ENCODE results near the gene KANK4.

The KANK4 gene

DNA sequence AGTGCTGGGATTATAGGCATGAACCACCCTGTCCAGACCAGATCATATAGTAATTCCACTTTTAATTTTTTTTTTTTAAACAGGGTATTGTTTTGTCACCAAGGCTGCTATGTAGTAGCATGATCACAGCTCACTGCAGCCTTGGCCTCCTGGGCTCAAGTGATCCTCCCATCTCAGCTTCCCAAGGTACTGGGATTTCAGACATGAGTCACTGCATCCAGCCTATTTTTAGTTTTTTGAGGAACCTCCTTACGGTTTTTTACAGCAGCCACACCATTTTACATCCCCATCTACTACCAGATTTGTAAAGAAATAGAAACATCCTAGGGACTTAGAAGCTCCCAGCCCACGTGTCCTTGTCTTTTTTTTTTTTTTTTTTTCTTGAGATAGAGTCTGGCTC lies 100.6 kb downstream of the KANK4 start:
- no peaks in the 10 kb centered on the region for H3K27me3 Mint-ChIP-seq
- H3K27ac Mint-ChIP-seq: peak overlapping the region; percentile 42
- DNase-seq: no peak
- H3K4me1 Mint-ChIP-seq: no peaks in the 10 kb centered on the region
- H3K36me3 Mint-ChIP-seq: no peaks in the 10 kb centered on the region
- no peak for ATAC-seq (replicated peaks)
- H3K4me3 Mint-ChIP-seq: no peak overlapping the region
- peaks cover 0 to 2% of the 10 kb centered on the region in 2 donors for H3K9me3 Mint-ChIP-seq

- Mint-ChIP-seq H3K27ac (no peak overlapping the region), H3K27me3 (no peaks in the 10 kb centered on the region), H3K9me3 (peaks cover 13 to 16% of the 10 kb centered on the region in 2 donors), H3K4me1 (no peaks in the 10 kb centered on the region), H3K4me3 (no peak overlapping the region), H3K36me3 (peaks cover 1 to 4% of the 10 kb centered on the region in 2 donors)
- ATAC-seq (replicated peaks): no peak
- no peak for DNase-seq
These were observed 105.9 kb downstream of the KANK4 start for GRCh38 chr1:62213075-62213914.

DNA sequence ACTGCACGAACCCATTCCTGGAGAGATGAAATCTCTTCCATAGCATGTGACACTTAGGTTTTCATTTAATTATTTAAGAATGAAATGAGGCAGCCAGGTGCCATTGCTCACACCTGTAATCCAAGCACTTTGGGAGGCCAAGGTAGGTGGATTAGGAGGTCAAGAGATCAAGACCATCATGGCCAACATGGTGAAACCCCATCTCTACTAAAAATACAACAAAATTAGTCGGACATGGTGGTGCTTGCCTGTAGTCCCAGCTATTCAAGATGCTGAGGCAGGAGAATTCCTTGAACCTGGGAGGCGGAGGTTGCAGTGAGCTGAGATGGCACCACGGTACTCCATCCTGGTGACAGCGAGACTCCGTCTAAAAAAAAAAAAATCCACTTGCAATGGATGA lies 106.8 kb downstream of the KANK4 start:
- no peaks in the 10 kb centered on the region for H3K27me3 Mint-ChIP-seq
- ATAC-seq (replicated peaks) (no peak), DNase-seq (no peak)
- H3K27ac Mint-ChIP-seq: no peak overlapping the region
- no peak overlapping the region for H3K4me3 Mint-ChIP-seq
- H3K36me3 Mint-ChIP-seq: peaks cover 1 to 4% of the 10 kb centered on the region in 2 donors
- H3K9me3 Mint-ChIP-seq: peaks cover 13 to 16% of the 10 kb centered on the region in 2 donors
- H3K4me1 Mint-ChIP-seq: no peaks in the 10 kb centered on the region

- DNase-seq (no peak), ATAC-seq (replicated peaks) (no peak)
- Mint-ChIP-seq H3K4me3 (no peak overlapping the region), H3K9me3 (peaks cover 13 to 16% of the 10 kb centered on the region in 2 donors), H3K36me3 (peaks cover 1 to 4% of the 10 kb centered on the region in 2 donors), H3K27ac (no peak overlapping the region), H3K4me1 (no peaks in the 10 kb centered on the region), H3K27me3 (no peaks in the 10 kb centered on the region)
These were observed 108.3 kb downstream of the KANK4 start for GRCh38 chr1:62210960-62211359.

DNA sequence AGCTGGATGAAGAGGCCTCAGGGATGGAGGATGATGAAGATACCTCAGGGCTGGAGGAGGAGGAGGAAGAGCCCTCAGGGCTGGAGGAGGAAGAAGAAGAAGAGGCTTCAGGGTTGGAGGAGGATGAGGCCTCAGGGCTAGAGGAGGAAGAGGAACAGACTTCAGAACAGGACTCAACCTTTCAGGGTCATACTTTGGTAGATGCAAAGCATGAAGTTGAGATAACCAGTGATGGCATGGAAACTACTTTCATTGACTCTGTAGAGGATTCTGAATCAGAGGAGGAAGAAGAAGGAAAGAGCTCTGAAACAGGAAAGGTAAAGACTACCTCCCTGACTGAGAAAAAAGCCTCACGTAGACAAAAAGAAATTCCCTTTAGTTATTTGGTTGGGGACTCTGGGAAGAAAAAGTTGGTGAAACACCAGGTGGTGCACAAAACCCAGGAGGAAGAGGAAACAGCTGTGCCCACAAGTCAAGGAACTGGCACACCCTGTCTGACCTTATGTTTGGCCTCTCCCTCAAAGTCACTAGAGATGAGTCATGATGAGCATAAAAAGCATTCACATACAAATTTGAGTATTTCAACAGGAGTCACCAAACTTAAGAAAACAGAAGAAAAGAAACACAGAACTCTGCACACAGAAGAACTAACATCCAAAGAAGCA lies 109.2 kb downstream of the KANK4 start:
- peaks cover 13 to 16% of the 10 kb centered on the region in 2 donors for H3K9me3 Mint-ChIP-seq
- no peak overlapping the region for H3K4me3 Mint-ChIP-seq
- H3K36me3 Mint-ChIP-seq: peaks cover 1 to 4% of the 10 kb centered on the region in 2 donors
- no peak overlapping the region for H3K27ac Mint-ChIP-seq
- H3K27me3 Mint-ChIP-seq: no peaks in the 10 kb centered on the region
- DNase-seq (no peak), ATAC-seq (replicated peaks) (no peak)
- H3K4me1 Mint-ChIP-seq: no peaks in the 10 kb centered on the region

DNA sequence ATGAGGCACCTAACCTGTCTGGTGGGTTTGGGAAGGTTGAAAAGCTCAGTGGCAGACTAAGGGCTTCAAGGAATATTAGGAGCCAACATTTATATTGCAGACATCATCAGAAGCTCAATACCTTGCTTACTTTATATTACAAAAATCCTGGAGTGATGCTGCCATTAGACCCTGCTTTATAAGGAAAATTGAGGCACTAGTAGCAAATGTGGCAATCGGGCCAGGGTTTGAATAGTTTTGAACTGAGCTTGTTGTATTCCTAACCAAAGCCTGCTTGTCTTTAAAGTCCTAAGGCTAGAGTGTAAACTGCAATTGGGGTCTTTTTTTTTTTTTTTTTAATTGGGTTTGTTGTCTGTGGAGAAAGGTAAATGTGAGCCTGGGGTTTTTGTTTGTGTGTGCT lies 110.3 kb downstream of the KANK4 start:
- no peak for ATAC-seq (replicated peaks)
- Mint-ChIP-seq H3K4me3 (no peak overlapping the region), H3K27me3 (no peaks in the 10 kb centered on the region), H3K36me3 (peaks cover 1 to 4% of the 10 kb centered on the region in 2 donors), H3K4me1 (no peaks in the 10 kb centered on the region), H3K9me3 (peaks cover 12 to 16% of the 10 kb centered on the region in 2 donors), H3K27ac (no peak overlapping the region)
- no peak for DNase-seq

GRCh38 chr1:62208087-62208486 lies 111.1 kb downstream of the KANK4 start:
- ATAC-seq (replicated peaks) (no peak), DNase-seq (no peak)
- H3K36me3 Mint-ChIP-seq: peaks cover 1 to 4% of the 10 kb centered on the region in 2 donors
- H3K4me3 Mint-ChIP-seq: no peak overlapping the region
- H3K27me3 Mint-ChIP-seq: no peaks in the 10 kb centered on the region
- no peaks in the 10 kb centered on the region for H3K4me1 Mint-ChIP-seq
- H3K9me3 Mint-ChIP-seq: peaks cover 12 to 16% of the 10 kb centered on the region in 2 donors
- H3K27ac Mint-ChIP-seq: no peak overlapping the region

DNA sequence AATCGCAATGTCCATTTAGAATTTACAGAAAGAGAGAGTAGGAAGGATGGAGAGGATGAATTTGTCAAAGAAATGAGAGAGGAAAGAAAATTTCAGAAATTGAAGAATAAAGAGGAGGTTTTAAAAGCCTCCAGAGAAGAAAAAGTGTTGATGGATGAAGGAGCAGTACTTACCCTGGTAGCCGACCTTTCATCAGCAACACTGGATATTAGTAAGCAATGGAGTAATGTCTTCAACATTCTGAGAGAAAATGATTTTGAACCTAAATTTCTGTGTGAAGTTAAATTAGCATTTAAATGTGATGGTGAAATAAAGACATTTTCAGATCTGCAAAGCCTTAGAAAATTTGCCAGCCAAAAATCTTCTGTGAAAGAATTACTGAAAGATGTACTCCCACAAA lies 112.0 kb downstream of the KANK4 start:
- no peak overlapping the region for H3K27ac Mint-ChIP-seq

GRCh38 chr1:62198781-62199125 lies 120.5 kb downstream of the KANK4 start:
- no peak overlapping the region for H3K27ac Mint-ChIP-seq
- H3K9me3 Mint-ChIP-seq: peaks cover 4 to 6% of the 10 kb centered on the region in 2 donors
- DNase-seq (no peak), ATAC-seq (replicated peaks) (no peak)
- no peak overlapping the region for H3K4me3 Mint-ChIP-seq
- H3K4me1 Mint-ChIP-seq: peaks cover 3 to 14% of the 10 kb centered on the region in 2 donors
- H3K36me3 Mint-ChIP-seq: peaks cover 0 to 9% of the 10 kb centered on the region in 2 donors
- H3K27me3 Mint-ChIP-seq: peaks cover 23 to 29% of the 10 kb centered on the region in 2 donors

More for the DNA sequence above, 112.0 kb downstream of the KANK4 start:
- Mint-ChIP-seq H3K9me3 (peaks cover 12 to 16% of the 10 kb centered on the region in 2 donors), H3K4me3 (no peak overlapping the region), H3K4me1 (no peaks in the 10 kb centered on the region), H3K27me3 (no peaks in the 10 kb centered on the region), H3K36me3 (peaks cover 1 to 4% of the 10 kb centered on the region in 2 donors)
- ATAC-seq (replicated peaks) (no peak), DNase-seq (no peak)

- H3K4me1 Mint-ChIP-seq: peaks cover 3 to 14% of the 10 kb centered on the region in 2 donors
- H3K4me3 Mint-ChIP-seq: no peak overlapping the region
- no peak for ATAC-seq (replicated peaks)
- H3K27me3 Mint-ChIP-seq: peaks cover 28 to 35% of the 10 kb centered on the region in 2 donors
- H3K27ac Mint-ChIP-seq: no peak overlapping the region
- peaks cover 4 to 6% of the 10 kb centered on the region in 2 donors for H3K9me3 Mint-ChIP-seq
- DNase-seq: no peak
- H3K36me3 Mint-ChIP-seq: peaks cover 3 to 9% of the 10 kb centered on the region in 2 donors
These were observed 121.0 kb downstream of the KANK4 start for GRCh38 chr1:62198069-62198780.

GRCh38 chr1:62196086-62196690 lies 123.0 kb downstream of the KANK4 start:
- peaks cover 3 to 14% of the 10 kb centered on the region in 2 donors for H3K4me1 Mint-ChIP-seq
- peaks cover 32 to 52% of the 10 kb centered on the region in 2 donors for H3K27me3 Mint-ChIP-seq
- no peak for DNase-seq
- peaks cover 4 to 6% of the 10 kb centered on the region in 2 donors for H3K9me3 Mint-ChIP-seq
- ATAC-seq (replicated peaks): no peak
- H3K36me3 Mint-ChIP-seq: peaks cover 3 to 9% of the 10 kb centered on the region in 2 donors
- H3K27ac Mint-ChIP-seq: no peak overlapping the region
- H3K4me3 Mint-ChIP-seq: peak overlapping the region in 1 of 2 donors; percentile 63

DNA sequence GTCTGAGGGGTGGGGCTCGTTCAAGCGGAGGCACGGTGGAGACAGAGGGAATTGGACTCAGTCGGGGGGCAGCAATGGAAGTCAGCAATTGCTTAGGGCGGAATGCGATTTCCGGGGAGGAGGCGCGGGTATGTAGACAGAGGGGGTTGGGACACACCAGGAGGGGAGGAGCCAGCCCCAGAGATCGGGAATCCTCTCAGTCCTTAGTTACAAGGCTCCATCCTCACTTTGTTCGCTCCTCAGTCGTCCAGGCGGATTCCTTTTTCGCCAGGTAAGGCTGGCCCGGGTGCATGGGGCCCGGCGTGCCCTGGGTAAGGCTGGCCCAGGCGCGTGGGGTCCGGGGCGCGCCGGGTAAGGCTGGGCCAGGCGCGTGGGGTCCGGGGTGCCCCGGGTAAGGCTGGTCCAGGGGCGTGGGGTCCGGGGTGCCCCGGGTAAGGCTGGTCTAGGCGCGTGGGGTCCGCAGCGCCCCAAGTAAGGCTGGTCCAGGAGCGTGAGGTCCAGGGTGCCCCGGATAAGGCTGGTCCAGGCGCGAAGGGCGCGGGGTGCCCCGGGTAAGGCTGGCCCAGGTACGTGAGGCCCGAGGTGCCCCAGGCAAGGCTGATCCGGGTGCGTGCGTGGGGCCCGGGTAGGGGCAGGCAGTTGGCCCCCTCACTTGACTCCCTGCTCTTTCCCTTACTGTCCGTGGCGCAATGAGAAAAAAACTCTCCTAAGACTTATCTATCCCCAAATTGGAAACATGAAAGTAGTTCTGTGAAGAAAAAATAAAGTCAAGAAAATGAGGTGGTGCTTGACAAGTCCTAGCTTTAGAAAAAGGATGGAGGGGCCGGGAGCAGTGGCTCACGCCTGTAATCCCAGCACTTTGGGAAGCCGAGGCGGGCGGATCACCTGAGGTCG lies 124.3 kb downstream of the KANK4 start, which contains the start of gene L1TD1:
L1TD1 (plus strand) TSS at position 199 of the 894 bp plus-strand sequence. CDS start 11,780 bp downstream, outside the sequence.
- no peak for ATAC-seq (replicated peaks)
- Mint-ChIP-seq H3K27ac (no peak within 1 kb of the TSS), H3K9me3 (peaks cover 4 to 6% of the 10 kb centered on the region in 2 donors), H3K36me3 (peaks cover 3 to 9% of the 10 kb centered on the region in 2 donors), H3K4me1 (peaks cover 3 to 14% of the 10 kb centered on the region in 2 donors), H3K4me3 (peak within 1 kb of the TSS in 1 of 2 donors; percentile 63), H3K27me3 (peaks cover 32 to 52% of the 10 kb centered on the region in 2 donors)
- DNase-seq: no peak

- Mint-ChIP-seq H3K9me3 (no peaks in the 10 kb centered on the region), H3K4me3 (no peak overlapping the region), H3K4me1 (no peaks in the 10 kb centered on the region), H3K27me3 (peaks cover 4 to 21% of the 10 kb centered on the region in 2 donors), H3K27ac (no peak overlapping the region), H3K36me3 (no peaks in the 10 kb centered on the region)
- DNase-seq (no peak), ATAC-seq (replicated peaks) (no peak)
These were observed 131.1 kb downstream of the KANK4 start for GRCh38 chr1:62188111-62188510.
